H1 (cell line): ENCODE results near the gene GRIP1.

Experiments used
- CTCF ChIP-seq, 3 experiments: IDR thresholded peaks; 1 replicate in 2 of 3; 2 replicates in 1 of 3; pipeline versions ENCODE4 v1.5.1 to v1.6.1; 2011; ENCODE audit warnings: low read length in 3 of 3, mild to moderate bottlenecking in 3 of 3, inconsistent platforms in 2 of 3, low read depth in 1 of 3, moderate library complexity in 1 of 3; ENCODE audit not compliant: insufficient read depth in 1 of 3; ENCODE audit errors: control extremely low read depth in 1 of 3
- EGR1 ChIP-seq: IDR thresholded peaks from 2 replicates; pipeline ENCODE4 v1.6.1; 2011; ENCODE audit warnings: low read depth, low read length, borderline replicate concordance
- EP300 ChIP-seq, 2 experiments: IDR thresholded peaks; 1 replicate in 1 of 2; 2 replicates in 1 of 2; pipeline ENCODE4 v1.6.1; 2011 to 2012; ENCODE audit warnings: low read depth in 2 of 2, low read length in 2 of 2, mild to moderate bottlenecking in 2 of 2, borderline replicate concordance in 1 of 2, inconsistent platforms in 1 of 2, moderate library complexity in 1 of 2
- JUN ChIP-seq: IDR thresholded peaks from 2 replicates; pipeline ENCODE4 v1.6.1; 2011; ENCODE audit warnings: low read depth, mild to moderate bottlenecking, improper control_type of control experiment, low read length
- JUND ChIP-seq: IDR thresholded peaks from 2 replicates; pipeline ENCODE4 v1.6.1; 2011; ENCODE audit warnings: mild to moderate bottlenecking, improper control_type of control experiment, low read length
- MAFK ChIP-seq: IDR thresholded peaks from 2 replicates; pipeline ENCODE4 v1.6.1; 2012; ENCODE audit warnings: low read depth, mild to moderate bottlenecking, improper control_type of control experiment, low read length
- POLR2AphosphoS5 ChIP-seq: IDR thresholded peaks from 2 replicates; pipeline ENCODE4 v1.6.1; 2011; ENCODE audit warnings: low read depth, low read length
- SIN3A ChIP-seq, 2 experiments: IDR thresholded peaks in 1 of 2; conservative IDR thresholded peaks in 1 of 2; 2 replicates each; pipeline ENCODE4 v1.6.1; 2011 to 2012; ENCODE audit warnings: low read length in 2 of 2, improper control_type of control experiment in 1 of 2, low read depth in 1 of 2, mild to moderate bottlenecking in 1 of 2
- SP1 ChIP-seq: IDR thresholded peaks from 2 replicates; pipeline ENCODE4 v1.6.1; 2011; ENCODE audit warnings: low read depth, low read length
- SUZ12 ChIP-seq: fragments of 200-600 bp; sonication (generic); IDR thresholded peaks from 2 replicates; pipeline ENCODE4 v1.6.1; 2012; ENCODE audit warnings: mild to moderate bottlenecking, inconsistent platforms, low read length, moderate library complexity, mixed read lengths
- TAF1 ChIP-seq: IDR thresholded peaks from 2 replicates; pipeline ENCODE4 v1.6.1; 2011; ENCODE audit warnings: mild to moderate bottlenecking, low read depth, low read length
- TCF12 ChIP-seq: IDR thresholded peaks from 2 replicates; pipeline ENCODE4 v1.6.1; 2011; ENCODE audit warnings: low read depth, mild to moderate bottlenecking, low read length
- USF2 ChIP-seq: IDR thresholded peaks from 2 replicates; pipeline ENCODE4 v1.6.1; 2011; ENCODE audit warnings: low read length, improper control_type of control experiment

GRCh38 chr12:66314278-66314677 is 364.6 kb downstream of the GRIP1 start:
- TF ChIP-seq CTCF (IDR thresholded peaks at IDR 0.05; ENCODE audit: control extremely low read depth in 1 of 3, insufficient read depth in 1 of 3, low read depth in 1 of 3, low read length in 3 of 3) (no peak), JUND (no peak), SP1 (no peak), EP300 (IDR thresholded peaks at IDR 0.05; ENCODE audit: borderline replicate concordance in 1 of 2, low read depth in 2 of 2, low read length in 2 of 2) (no peak), JUN (no peak), EGR1 (no peak), MAFK (no peak), TAF1 (no peak), USF2 (no peak), TCF12 (no peak), SUZ12 (no peak), SIN3A (conservative IDR thresholded peaks at IDR 0.05 in 1 of 2, IDR thresholded peaks at IDR 0.05 in 1 of 2; ENCODE audit: low read depth in 1 of 2, low read length in 2 of 2) (no peak), POLR2AphosphoS5 (no peak)
